Heart left ventricle (tissue), 16 donors: ENCODE data around the gene IL22. TPM values are rescaled to one million over a fixed set of nuclear protein-coding genes. Genes with fewer than 3 reads are reported as not detected.

Source experiments
- ATAC-seq, 4 donors: fragments of 200-7000 bp; cut with Tn5 transposase; one replicate each; pipeline ENCODE4 v1.9.1; 2020 to 2022; ENCODE audit warnings: moderate library complexity in 4 of 4, mild to moderate bottlenecking in 3 of 4, moderate number of reproducible peaks in 1 of 4
- DNase-seq, 5 donors: peaks; one replicate each; pipeline ENCODE4 v3.0.0-alpha.2; 2020
- H3K27ac ChIP-seq, 12 donors: fragments of 200-600 bp; sonication (generic) in 4 of 12; one replicate each; pipeline versions ENCODE4 v1.5.0 to v1.8.0; 2016 to 2022; ENCODE audit warnings: mild to moderate bottlenecking in 2 of 12
- H3K27me3 ChIP-seq, 9 donors: fragments of 200-600 bp; sonication (generic) in 2 of 9; one replicate each; pipeline versions ENCODE4 v1.5.1 to v1.8.0; 2016 to 2022; ENCODE audit warnings: mild to moderate bottlenecking in 3 of 9
- H3K36me3 ChIP-seq, 9 donors: fragments of 200-600 bp; sonication (generic) in 2 of 9; one replicate each; pipeline versions ENCODE4 v1.5.0 to v1.8.0; 2018 to 2022; ENCODE audit warnings: mild to moderate bottlenecking in 2 of 9
- H3K4me1 ChIP-seq, 12 donors: fragments of 200-600 bp; sonication (generic) in 4 of 12; one replicate each; pipeline versions ENCODE4 v1.5.0 to v1.8.0; 2016 to 2022; ENCODE audit warnings: mild to moderate bottlenecking in 3 of 12
- H3K4me3 ChIP-seq, 12 donors: fragments of 200-600 bp; sonication (generic) in 4 of 12; one replicate each; pipeline versions ENCODE4 v1.5.0 to v1.8.0; 2017 to 2022; ENCODE audit warnings: mild to moderate bottlenecking in 9 of 12, moderate library complexity in 4 of 12
- H3K9me3 ChIP-seq, 12 donors: fragments of 200-600 bp; sonication (generic) in 4 of 12; one replicate each; pipeline versions ENCODE4 v1.5.0 to v1.8.0; 2016 to 2022; ENCODE audit warnings: mild to moderate bottlenecking in 1 of 12
- CTCF ChIP-seq, 12 donors: fragments of 200-600 bp; sonication (generic) in 4 of 12; IDR thresholded peaks; one replicate each; pipeline versions ENCODE4 v1.5.0 to v1.8.0; 2018 to 2022; ENCODE audit warnings: antibody characterized with exemption in 12 of 12, mild to moderate bottlenecking in 5 of 12
- POLR2A ChIP-seq, 2 donors: fragments of 450-650 bp; IDR thresholded peaks; one replicate each; pipeline ENCODE4 v1.6.1; 2017; ENCODE audit warnings: antibody characterized with exemption in 2 of 2, mild to moderate bottlenecking in 2 of 2, moderate library complexity in 2 of 2
- WGBS, 4 donors: extraction: QIAGEN DNeasy Blood & Tissue Kit in 2 of 4; methylation state at CpG; one replicate each; pipeline versions ENCODE4 v1.1.5 to v1.1.7; 2013 to 2018; 5-methylcytosine and 5-hydroxymethylcytosine counted together
- intact Hi-C, 10 donors: fragments of 100-400 bp; cut with DNase I; formaldehyde crosslinking; loops; one replicate each; pipeline versions ENCODE4 v1.11.1 to v1.14.2; 2022
- polyA plus RNA-seq, 2 donors: library from polyadenylated mRNA; stranded (reverse); fragments of 200-250 nt; gene quantifications; one replicate each; pipeline ENCODE4 v1.2.3, GENCODE V29; 2013
- total RNA-seq, 9 donors: library from RNA; depleted of rRNA in 2 of 9; stranded (reverse); fragments of >200 nt in 2 of 9; fragmentation: NEBNext Ultra II Directional in 3 of 9; extraction: Animal tissue kit (Norgen Biotek cat#: 25700) in 3 of 9; gene quantifications; one replicate each; pipeline versions ENCODE4 v1.1.0 to v1.2.4, GENCODE V29; 2016 to 2023
- donor health status: ischemic (EF 13 %, LVEDD 7.1; RV severe dilation, severe dysfunction).
- donor health status: healthy with polysubstance abuse.
- donor health status: DM: no; HTN: yes; CAD: no.
- donor health status: DM: no; HTN: no; CAD: no.
- donor health status: ischemic (EF 25% LVEDD 6.9; RV normal size, moderate dysfunction).
- donor health status: ischemic (EF 25% LVEDD 5.7; RV mildly dilated, moderate dysfunction).
- donor health status: healthy.
- donor health status: DM: yes; HTN: yes; CAD: no.
- donor health status: ischemic (EF 35%, LVEDD 5.7; RV mildly dilated, moderate dysfunction).
- donor health status: nonischemic (EF 11% LVEDD 7.7; RV severe dilation, severe dysfunction).
- donor health status: DM: yes; HTN: yes; CAD: no.
- donor health status: PGD.
- donor health status: ischemic (EF 29% LVEDD 5.4; RV normal size, mild dysfunction).
- donor health status: nonischemic (EF 23%, LVEDD 6.1; RV moderate dilation, normal function).

IL22 gene
- total and polyA plus RNA-seq, 11 donors: not detected

GRCh38 chr12:68234140-68234539, 19.3 kb downstream of the IL22 start:
- TF ChIP-seq POLR2A (IDR thresholded peaks at IDR 0.05) (no peak), CTCF (IDR thresholded peaks at IDR 0.05) (no peak)
- H3K4me1 ChIP-seq: peaks cover 0 to 21% (median 7%) of the 10 kb centered on the region in 12 donors
- no peak for DNase-seq
- no peaks in the 10 kb centered on the region for H3K36me3 ChIP-seq
- 87 to 96% (median 91%) methylated on average over 2 of the region's 2 CpGs for WGBS, 4 donors
- H3K27me3 ChIP-seq: no peaks in the 10 kb centered on the region
- intact Hi-C loops: no loop called here
- ATAC-seq: no peak
- no peak overlapping the region for H3K4me3 ChIP-seq
- no peaks in the 10 kb centered on the region for H3K9me3 ChIP-seq
- no peak overlapping the region for H3K27ac ChIP-seq

GRCh38 chr12:68233498-68233897, 19.9 kb downstream of the IL22 start:
- Histone ChIP-seq H3K27me3 (no peaks in the 10 kb centered on the region), H3K9me3 (no peaks in the 10 kb centered on the region), H3K4me1 (peaks cover 0 to 21% (median 7%) of the 10 kb centered on the region in 12 donors), H3K36me3 (no peaks in the 10 kb centered on the region), H3K4me3 (no peak overlapping the region), H3K27ac (no peak overlapping the region)
- WGBS, 4 donors: 73 to 86% (median 79%) methylated on average over 5 of the region's 5 CpGs
- intact Hi-C loops: no loop called here
- DNase-seq (no peak), ATAC-seq (no peak)
- no peak for TF ChIP-seq POLR2A (IDR thresholded peaks at IDR 0.05)

GRCh38 chr12:68231691-68232090, 21.7 kb downstream of the IL22 start:
- no peak for DNase-seq
- no peaks in the 10 kb centered on the region for H3K36me3 ChIP-seq
- intact Hi-C loops: no loop called here
- H3K9me3 ChIP-seq: no peaks in the 10 kb centered on the region
- no peak for ATAC-seq
- TF ChIP-seq POLR2A (IDR thresholded peaks at IDR 0.05): no peak
- TF ChIP-seq CTCF (IDR thresholded peaks at IDR 0.05): no peak
- no peaks in the 10 kb centered on the region for H3K27me3 ChIP-seq
- WGBS, 4 donors: 36 to 48% (median 43%) methylated on average over 3 of the region's 3 CpGs
- H3K4me3 ChIP-seq: no peak overlapping the region
- peaks cover 0 to 6% (median 0%) of the 10 kb centered on the region in 12 donors for H3K4me1 ChIP-seq
- H3K27ac ChIP-seq: no peak overlapping the region

- H3K9me3 ChIP-seq: no peaks in the 10 kb centered on the region
- no peaks in the 10 kb centered on the region for H3K36me3 ChIP-seq
- TF ChIP-seq CTCF (IDR thresholded peaks at IDR 0.05) (no peak), POLR2A (IDR thresholded peaks at IDR 0.05) (no peak)
- no peak for ATAC-seq
- H3K27me3 ChIP-seq: no peaks in the 10 kb centered on the region
- no peak overlapping the region for H3K4me3 ChIP-seq
- H3K4me1 ChIP-seq: peaks cover 0 to 2% (median 0%) of the 10 kb centered on the region in 12 donors
- intact Hi-C loops: no loop called here
- H3K27ac ChIP-seq: no peak overlapping the region
- no peak for DNase-seq
These were observed 22.2 kb downstream of the IL22 start for GRCh38 chr12:68231229-68231628.

GRCh38 chr12:68229956-68230355, 23.4 kb downstream of the IL22 start:
- DNase-seq (no peak), ATAC-seq (no peak)
- Histone ChIP-seq H3K27me3 (no peaks in the 10 kb centered on the region), H3K4me3 (no peak overlapping the region), H3K27ac (no peak overlapping the region), H3K4me1 (no peaks in the 10 kb centered on the region), H3K9me3 (no peaks in the 10 kb centered on the region), H3K36me3 (no peaks in the 10 kb centered on the region)
- 74 to 88% (median 82%) methylated on average over 2 of the region's 2 CpGs for WGBS, 4 donors
- intact Hi-C loops: loop anchor here in 1 of 10 donors (10.0 kb wide), 1 partner anchor 455 kb away; the partner anchor contains the start of gene NUP107
- TF ChIP-seq POLR2A (IDR thresholded peaks at IDR 0.05) (no peak), CTCF (IDR thresholded peaks at IDR 0.05) (no peak)
